PFSK-1 (cell line): ENCODE data around the gene PARVB.

ENCODE experiments used
- POLR2AphosphoS5 ChIP-seq: IDR thresholded peaks from 2 replicates; pipeline ENCODE4 v1.6.1; 2012; ENCODE audit warnings: low read depth, mild to moderate bottlenecking, control low read depth, low read length, moderate library complexity
- SIN3A ChIP-seq: IDR thresholded peaks from 2 replicates; pipeline ENCODE4 v1.6.1; 2012; ENCODE audit warnings: mild to moderate bottlenecking, low read length, moderate library complexity, borderline replicate concordance; ENCODE audit not compliant: insufficient read depth
- TF ChIP-seq, protein P1 (sequence below), 2 experiments: IDR thresholded peaks; 2 replicates each; pipeline versions ENCODE4 v1.6.1 to v1.8.0; 2011 to 2012; ENCODE audit warnings: low read depth in 2 of 2, low read length in 2 of 2, control low read depth in 1 of 2, inconsistent platforms in 1 of 2, mild to moderate bottlenecking in 1 of 2, moderate library complexity in 1 of 2; ENCODE audit not compliant: insufficient read depth in 1 of 2

DNA sequence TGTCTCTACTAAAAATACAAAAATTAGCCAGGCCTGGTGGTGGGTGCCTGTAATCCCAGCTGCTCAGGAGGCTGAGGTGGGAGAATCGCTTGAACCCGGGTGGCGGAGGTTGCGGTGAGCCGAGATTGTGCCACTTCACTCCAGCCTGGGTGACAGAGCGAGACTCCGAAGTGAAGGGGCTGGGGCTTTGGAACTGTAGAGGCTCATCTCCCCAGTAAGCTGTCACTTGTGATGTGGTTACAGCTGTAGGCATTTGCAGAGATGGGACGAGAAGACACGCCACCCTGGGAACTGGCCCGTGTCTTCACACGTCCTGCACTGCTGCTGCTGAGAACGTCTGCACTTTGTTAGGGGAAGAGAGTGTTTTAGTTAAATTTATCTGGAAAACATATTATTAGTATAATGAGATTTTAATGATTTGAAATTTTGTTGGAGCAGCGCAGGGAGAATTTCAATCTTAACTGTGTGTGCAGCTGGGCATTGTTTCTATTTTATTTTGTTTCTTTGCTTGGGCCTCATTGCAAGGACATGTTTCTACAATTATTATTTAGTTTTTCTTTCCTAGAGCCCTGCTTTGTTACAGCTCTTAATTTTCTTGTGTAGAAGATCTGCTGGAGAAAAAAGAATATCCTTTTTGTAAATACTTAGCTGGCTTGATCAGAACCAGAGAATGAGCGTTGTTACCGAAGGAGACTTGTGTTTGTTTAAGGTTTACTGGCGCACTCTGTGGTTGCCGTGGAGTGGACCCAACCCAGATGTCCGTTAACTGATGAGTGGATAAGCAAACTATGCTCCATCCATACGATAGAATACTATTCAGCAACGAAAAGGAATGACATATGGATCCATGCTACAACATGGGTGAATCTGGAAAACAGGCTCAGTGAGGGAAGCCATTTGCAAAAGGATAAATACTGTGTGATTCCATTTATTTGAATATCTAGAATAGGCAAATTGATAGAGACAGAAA, 18.4 kb downstream of the PARVB start:
- TF ChIP-seq, protein P1, sequence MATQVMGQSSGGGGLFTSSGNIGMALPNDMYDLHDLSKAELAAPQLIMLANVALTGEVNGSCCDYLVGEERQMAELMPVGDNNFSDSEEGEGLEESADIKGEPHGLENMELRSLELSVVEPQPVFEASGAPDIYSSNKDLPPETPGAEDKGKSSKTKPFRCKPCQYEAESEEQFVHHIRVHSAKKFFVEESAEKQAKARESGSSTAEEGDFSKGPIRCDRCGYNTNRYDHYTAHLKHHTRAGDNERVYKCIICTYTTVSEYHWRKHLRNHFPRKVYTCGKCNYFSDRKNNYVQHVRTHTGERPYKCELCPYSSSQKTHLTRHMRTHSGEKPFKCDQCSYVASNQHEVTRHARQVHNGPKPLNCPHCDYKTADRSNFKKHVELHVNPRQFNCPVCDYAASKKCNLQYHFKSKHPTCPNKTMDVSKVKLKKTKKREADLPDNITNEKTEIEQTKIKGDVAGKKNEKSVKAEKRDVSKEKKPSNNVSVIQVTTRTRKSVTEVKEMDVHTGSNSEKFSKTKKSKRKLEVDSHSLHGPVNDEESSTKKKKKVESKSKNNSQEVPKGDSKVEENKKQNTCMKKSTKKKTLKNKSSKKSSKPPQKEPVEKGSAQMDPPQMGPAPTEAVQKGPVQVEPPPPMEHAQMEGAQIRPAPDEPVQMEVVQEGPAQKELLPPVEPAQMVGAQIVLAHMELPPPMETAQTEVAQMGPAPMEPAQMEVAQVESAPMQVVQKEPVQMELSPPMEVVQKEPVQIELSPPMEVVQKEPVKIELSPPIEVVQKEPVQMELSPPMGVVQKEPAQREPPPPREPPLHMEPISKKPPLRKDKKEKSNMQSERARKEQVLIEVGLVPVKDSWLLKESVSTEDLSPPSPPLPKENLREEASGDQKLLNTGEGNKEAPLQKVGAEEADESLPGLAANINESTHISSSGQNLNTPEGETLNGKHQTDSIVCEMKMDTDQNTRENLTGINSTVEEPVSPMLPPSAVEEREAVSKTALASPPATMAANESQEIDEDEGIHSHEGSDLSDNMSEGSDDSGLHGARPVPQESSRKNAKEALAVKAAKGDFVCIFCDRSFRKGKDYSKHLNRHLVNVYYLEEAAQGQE (IDR thresholded peaks at IDR 0.05; ENCODE audit: insufficient read depth in 1 of 2, low read depth in 2 of 2, low read length in 2 of 2) = no peak
- TF ChIP-seq SIN3A = no peak
- no peak for TF ChIP-seq POLR2AphosphoS5
